ENCODE results near the gene RBM4B.
"Not testable (repeated sequence)": the region's sequence is repeated elsewhere in the genome, so short reads cannot be mapped to it uniquely, and the experiment has no call there.

RBM4B gene

GRCh38 chr11:66677599-66678375, at the start of gene RBM4B:
RBM4B (minus strand) TSS chr11:66677887; CDS start chr11:66677079, 808 bp downstream.
- DNase-seq, result peak; percentile 98

- DNase-seq, result no peak
Measured at GRCh38 chr11:66725647-66726046, 48.0 kb upstream of the RBM4B start.

DNA sequence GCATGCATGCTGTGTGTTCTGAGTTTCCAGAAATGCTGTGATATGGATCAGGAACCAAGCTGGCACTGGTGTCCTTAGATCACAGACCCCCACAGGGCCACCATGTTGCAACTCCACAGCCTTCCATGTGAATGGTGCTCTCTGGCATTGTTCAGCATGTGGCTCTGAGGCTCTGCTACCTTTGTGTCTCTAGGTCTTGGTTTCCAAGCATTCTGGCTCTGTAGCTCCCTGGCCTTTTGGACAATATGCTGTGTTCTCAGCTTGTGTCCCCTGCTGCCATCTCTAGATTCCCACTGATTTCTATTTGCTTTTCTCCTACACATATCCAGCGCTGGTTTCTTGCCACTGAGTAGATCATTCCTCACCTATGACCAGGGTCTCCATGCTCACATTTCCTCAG, 47.4 kb upstream of the RBM4B start:
- DNase-seq, result no peak

DNA sequence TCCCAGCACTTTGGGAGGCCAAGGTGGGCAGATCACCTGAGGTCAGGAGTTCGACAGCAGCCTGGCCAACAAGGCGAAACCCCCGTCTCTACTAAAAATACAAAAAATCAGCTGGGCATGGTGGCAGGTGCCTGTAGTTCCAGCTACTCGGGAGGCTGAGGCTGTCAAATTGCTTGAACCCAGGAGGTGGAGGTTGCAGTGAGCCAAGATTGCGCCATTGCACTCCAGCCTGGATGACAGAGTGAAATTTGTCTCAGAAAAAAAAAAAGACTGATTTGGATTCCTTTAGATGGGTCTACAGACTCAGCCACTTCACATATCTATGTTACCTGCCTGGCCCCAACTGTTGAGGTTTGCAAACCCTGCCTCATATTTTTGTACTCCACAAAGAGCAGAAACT, 46.5 kb upstream of the RBM4B start:
- DNase-seq, result not testable (repeated sequence)

- no peak for DNase-seq
Measured at GRCh38 chr11:66723693-66724092, 46.0 kb upstream of the RBM4B start.

DNA sequence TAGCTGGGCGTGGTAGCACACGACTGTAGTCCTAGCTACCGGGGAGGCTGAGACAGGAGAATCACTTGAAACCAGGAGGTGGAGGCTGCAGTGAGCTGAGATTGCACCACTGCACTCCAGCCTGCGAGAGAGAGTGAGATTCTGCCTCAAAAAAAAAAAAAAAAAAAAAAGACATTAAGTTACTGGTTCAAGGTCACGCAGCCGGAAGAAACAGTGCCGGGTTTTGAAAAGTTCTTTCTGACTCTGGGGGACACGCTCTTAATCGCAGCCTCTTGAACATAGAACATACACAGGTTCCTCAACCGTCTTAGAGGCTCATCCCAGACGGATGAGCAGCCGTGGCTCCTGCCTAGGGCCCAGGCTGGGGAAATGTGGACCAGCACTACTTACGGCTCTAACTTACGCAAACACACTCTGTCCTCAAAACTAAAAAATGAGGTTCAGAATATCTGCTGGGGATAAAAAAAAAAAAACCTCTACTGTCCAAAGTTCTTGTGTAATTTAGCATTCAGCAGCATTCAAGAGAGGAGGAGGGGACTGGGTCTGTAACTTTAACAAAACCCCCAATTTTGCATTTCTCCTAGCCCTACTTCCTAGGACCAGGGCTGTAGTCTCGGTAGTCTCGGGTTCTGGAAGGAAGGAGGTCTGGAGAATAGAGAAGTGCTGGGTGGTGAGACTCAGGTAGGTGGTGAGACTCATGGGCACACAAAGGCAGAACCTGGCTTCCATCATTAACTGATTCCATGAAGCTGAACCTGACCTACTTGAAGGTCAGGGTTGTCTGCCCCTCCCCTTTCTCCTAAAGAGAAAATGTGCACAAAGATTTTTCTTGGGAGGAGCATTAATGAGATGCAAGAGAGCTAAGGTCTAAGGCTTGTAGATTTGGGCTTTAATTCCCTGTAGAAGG, 45.3 kb upstream of the RBM4B start:
- DNase-seq, result no peak

- no peak for DNase-seq
Measured at GRCh38 chr11:66721939-66722338, 44.3 kb upstream of the RBM4B start.

DNA sequence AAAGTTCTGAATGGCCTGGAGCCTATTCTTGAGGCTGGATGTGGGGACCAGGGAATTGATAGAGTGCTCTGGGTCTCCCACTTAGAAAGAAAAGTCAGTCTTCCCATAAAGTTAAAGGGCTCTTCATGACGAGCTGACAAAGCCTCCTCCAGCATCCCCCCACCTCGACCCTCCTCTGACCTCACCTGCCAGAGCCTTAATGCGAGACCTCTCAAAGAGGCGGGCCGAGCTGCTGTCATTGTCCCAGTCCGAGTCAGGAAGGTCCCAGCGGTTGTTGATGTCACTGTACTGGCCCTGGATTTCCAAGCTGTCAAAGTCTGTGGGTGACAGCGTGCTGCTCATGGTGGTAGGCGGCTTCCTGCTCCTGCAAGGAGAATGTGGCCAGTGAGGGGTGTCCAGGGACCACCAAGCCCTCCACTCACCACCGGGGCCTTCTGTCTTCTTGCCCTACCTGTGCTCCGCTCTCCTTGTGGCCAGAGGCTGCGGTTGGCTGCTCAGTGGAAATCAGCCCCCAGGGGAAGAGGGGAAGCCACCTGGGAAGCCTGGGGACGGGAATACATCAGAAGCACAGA, 43.3 kb upstream of the RBM4B start:
- no peak for DNase-seq

- DNase-seq, result peak; percentile 16
Measured at GRCh38 chr11:66720223-66720898, 42.7 kb upstream of the RBM4B start.

- no peak for DNase-seq
Measured at GRCh38 chr11:66719111-66719872, 41.6 kb upstream of the RBM4B start.

GRCh38 chr11:66718320-66718971, 40.8 kb upstream of the RBM4B start:
- DNase-seq, result no peak

DNA sequence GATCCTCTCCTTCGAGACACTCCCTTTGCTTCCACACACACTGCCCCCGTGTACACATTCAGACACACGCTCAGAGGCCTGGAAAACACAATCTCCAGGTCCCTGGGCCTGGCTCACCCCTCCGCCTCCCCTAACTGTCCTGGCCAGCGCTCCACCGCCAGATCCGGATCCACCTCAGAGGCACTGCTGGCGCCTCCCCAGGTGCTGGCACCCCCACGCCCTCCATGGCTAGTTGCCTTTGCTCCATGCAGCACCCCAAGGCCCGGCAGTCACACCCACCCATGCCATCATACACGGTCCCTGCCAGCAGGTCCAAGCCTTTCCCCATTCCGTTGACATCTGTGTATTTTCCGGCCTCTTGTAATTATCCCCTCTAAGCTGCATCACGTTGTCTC, 40.2 kb upstream of the RBM4B start:
- no peak for DNase-seq

DNA sequence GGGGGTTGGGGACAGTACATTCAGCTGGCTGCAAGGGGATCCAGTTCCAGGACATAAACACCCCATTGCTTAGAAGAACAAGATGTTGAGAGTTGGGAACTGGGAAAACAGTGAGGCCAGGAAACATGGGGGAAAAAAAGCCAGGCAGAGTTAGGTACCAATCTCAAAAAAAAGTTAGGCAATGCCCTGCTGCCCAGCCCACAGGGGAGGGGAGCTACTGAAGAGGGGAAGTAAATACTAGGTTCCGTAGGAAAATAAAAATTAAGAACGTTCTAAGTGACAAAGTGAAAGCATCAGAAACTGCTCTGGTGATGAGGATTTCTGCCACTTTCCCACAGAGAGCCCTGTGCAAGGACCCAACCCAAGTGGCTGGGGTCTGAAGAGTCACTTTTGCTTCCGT, 39.3 kb upstream of the RBM4B start:
- DNase-seq, result no peak

DNA sequence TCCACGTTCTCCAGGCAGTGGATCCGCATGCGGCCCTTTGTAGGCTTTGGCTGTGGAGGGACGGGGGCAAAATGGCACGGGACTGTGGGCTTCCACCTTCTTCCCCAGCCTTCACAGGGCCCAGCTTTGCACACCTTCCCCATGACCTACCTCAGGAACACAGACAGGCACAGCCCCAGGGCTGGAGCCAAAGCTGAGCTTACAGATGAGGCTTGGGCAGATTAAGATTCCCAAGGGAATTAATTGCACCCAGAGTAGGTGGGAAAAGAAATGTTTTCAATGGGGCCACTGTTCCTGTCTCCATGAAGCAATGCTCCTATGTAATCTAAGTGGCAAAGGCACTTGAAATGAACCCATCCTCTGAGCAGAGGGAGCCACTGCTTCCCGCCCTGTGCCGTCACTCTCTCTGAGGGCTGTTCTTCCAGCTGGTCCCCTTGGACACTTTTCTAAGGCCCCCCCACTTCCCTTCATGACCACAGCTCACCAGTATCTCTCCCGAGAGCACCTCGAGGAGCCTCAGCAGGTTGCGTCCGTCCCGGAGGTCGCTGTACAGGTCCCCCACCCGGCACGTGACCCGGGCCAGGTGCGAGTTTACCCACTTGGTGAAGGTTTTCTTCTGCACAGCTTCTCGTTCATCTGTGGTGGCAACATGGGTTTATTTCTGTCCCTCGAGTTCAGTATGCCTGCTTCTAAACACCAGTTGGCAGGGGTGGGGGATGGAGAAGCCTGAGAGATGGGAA, 37.8 kb upstream of the RBM4B start:
- DNase-seq, result no peak

DNA sequence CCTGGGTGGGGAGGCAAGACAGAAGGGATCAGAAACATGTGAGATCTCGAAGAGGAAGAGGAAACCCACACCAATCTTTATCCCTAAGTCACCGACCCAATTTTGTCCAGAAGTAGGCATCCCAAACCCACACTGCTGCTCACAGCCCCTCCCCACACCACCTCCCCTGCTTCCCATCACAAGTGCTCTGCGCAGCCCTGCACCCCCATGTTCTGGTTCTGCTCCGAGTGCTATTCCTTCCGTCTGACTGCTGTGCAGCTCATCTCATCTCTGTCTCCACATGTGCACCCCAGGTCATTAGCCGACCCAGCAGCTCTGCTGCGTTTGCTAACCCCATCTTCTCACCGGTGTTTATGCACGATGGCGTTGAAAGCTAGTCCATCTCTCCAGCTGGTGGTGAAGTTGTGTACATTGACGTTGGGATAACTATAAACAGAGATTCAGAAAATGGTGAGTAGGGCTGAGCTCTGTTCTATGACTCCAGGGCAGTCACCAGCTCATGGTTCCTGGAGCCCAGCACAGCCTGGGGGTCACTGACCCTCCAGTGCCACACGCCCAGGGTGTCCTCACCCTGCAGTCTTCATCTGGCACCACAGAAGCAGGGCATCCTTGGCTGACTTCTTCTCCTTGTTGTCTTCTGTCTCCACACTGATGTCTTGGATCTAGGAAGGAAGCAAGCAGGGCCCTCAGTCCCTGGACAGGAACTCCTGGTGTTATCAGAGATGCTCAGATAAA, 36.2 kb upstream of the RBM4B start:
- no peak for DNase-seq

DNA sequence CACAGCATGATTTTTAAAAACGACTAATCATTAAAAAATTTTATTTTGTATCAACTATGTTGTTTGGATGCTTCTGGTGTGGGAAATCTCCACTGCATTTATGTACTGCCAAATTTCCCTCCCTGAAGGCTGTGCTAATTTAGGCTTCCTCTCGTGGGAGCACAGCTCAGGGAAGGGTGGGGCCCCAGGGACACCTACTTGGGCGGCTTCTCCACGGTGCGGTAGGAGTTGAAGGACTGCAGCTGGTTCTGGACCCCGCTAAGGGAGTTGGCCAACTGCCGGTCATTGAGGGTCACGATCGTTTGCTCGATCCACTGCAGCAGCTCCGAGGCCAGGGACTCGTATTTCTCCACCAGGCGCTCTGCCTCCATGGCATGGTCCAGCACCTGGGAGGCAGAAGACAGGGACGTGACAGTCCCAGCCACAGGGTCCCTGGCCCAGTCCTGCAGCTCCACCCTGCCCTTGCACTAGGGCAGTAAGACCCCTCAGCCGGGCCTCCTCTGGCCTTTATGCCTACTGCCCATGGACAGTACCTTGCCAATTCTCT, 32.8 kb upstream of the RBM4B start:
- no peak for DNase-seq

GRCh38 chr11:66708701-66709100, 31.0 kb upstream of the RBM4B start:
- no peak for DNase-seq

DNA sequence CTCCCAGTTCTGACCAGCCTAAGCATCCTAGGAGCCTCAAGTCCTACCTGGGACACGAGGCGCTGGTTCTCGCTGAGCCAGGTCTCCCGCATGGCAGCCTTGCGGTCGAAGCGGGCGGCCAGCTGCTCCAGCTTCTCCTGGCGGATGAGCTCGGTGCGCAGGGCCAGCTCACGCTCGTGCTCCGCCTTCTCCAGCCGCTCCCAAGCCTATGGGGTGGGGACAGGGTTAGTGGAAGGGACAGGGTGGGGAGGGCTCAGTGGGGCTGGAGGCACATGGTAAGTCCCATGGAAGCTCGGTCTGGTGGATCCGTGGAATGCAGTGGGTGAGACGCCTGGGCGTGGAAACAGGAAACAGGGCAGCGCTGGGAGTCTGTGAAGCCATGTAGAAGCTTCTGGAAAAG, 30.4 kb upstream of the RBM4B start:
- no peak for DNase-seq

GRCh38 chr11:66707486-66707885, 29.8 kb upstream of the RBM4B start:
- DNase-seq, result no peak

GRCh38 chr11:66706989-66707388, 29.3 kb upstream of the RBM4B start:
- DNase-seq, result no peak

All from CD4-positive, alpha-beta T cell treated with Interferon gamma for 1 hour (primary cell).